Activated CD4-positive, alpha-beta memory T cell treated with anti-CD3 and anti-CD28 coated beads for 36 hours (primary cell): ENCODE measurements around the gene PAQR5. TPM values are rescaled to one million over a fixed set of nuclear protein-coding genes. Genes with fewer than 3 reads are reported as not detected.

Experiments used
- CTCF ChIA-PET: fragments of 350-600 bp; sonication (Branson Sonifier 250); formaldehyde crosslinking; loops from one replicate; lab custom pipeline; 2021; ENCODE audit warnings: antibody characterized with exemption, inconsistent platforms; lab: Charles Lee
- POLR2A ChIA-PET: fragments of 350-600 bp; sonication (Branson Sonifier 250); formaldehyde crosslinking; loops from one replicate; lab custom pipeline; 2021; ENCODE audit warnings: antibody characterized with exemption; lab: Charles Lee
- DNase-seq: peaks from one replicate; pipeline ENCODE4 v3.0.0-alpha.2; 2020
- H3K27ac Mint-ChIP-seq: one replicate; pipeline ENCODE4 v1.8.0; 2021; ENCODE audit warnings: mixed read lengths
- H3K27me3 Mint-ChIP-seq: one replicate; pipeline ENCODE4 v1.8.0; 2021; ENCODE audit warnings: mixed read lengths
- H3K36me3 Mint-ChIP-seq: one replicate; pipeline ENCODE4 v1.8.0; 2021; ENCODE audit warnings: mixed read lengths
- H3K4me1 Mint-ChIP-seq: one replicate; pipeline ENCODE4 v1.8.0; 2021; ENCODE audit warnings: low read depth, mixed read lengths
- H3K4me3 Mint-ChIP-seq: one replicate; pipeline ENCODE4 v1.8.0; 2021; ENCODE audit warnings: mild to moderate bottlenecking, mixed read lengths
- H3K9me3 Mint-ChIP-seq: one replicate; pipeline ENCODE4 v1.8.0; 2021; ENCODE audit warnings: mixed read lengths
- intact Hi-C: fragments of 100-400 bp; cut with micrococcal nuclease; formaldehyde crosslinking; loops from one replicate; pipeline ENCODE4 v1.15.1; 2023
- total RNA-seq, 2 experiments: library from RNA; stranded (reverse); gene quantifications; one replicate each; pipeline ENCODE4 v1.2.3, GENCODE V29; 2021

Gene PAQR5
- total RNA-seq, 2 experiments from 2014 or later, result 0.10 to 0.15 TPM

- Mint-ChIP-seq H3K27ac (no peak overlapping the region), H3K4me1 (no peaks in the 10 kb centered on the region), H3K4me3 (no peak overlapping the region), H3K36me3 (peaks cover 52% of the 10 kb centered on the region), H3K27me3 (no peaks in the 10 kb centered on the region), H3K9me3 (no peaks in the 10 kb centered on the region)
- ChIA-PET POLR2A (interaction anchor here (0.6 kb wide), 2 partner anchors 45 to 675 kb away, joined by 3 read pairs; partner anchors contain the start of gene TLE3), CTCF (interaction anchor here (1.5 kb wide), 1 partner anchor 41 kb away, joined by 4 read pairs; no protein-coding TSS in a partner anchor)
- intact Hi-C loops, result no loop called here
- DNase-seq, result no peak
Measured at GRCh38 chr15:69422336-69422895, 123.7 kb downstream of the PAQR5 start.

- Mint-ChIP-seq H3K4me3 (no peak overlapping the region), H3K27me3 (no peaks in the 10 kb centered on the region), H3K27ac (no peak overlapping the region), H3K4me1 (no peaks in the 10 kb centered on the region), H3K9me3 (no peaks in the 10 kb centered on the region), H3K36me3 (peaks cover 47% of the 10 kb centered on the region)
- CTCF ChIA-PET, result no interaction called here
- intact Hi-C loops, result no loop called here
- no peak for DNase-seq
- POLR2A ChIA-PET, result interaction anchor here (0.6 to 1.2 kb wide), 2 partner anchors 11 to 29 kb away, joined by 3 read pairs; partner anchors contain the start of gene RPLP1
Measured at GRCh38 chr15:69424001-69424400, 125.3 kb downstream of the PAQR5 start.

- ChIA-PET CTCF (no interaction called here), POLR2A (interaction anchor here (0.6 to 1.2 kb wide), 2 partner anchors 10 to 28 kb away, joined by 3 read pairs; partner anchors contain the start of gene RPLP1)
- no peaks in the 10 kb centered on the region for H3K9me3 Mint-ChIP-seq
- H3K36me3 Mint-ChIP-seq, result peaks cover 39% of the 10 kb centered on the region
- no peak overlapping the region for H3K4me3 Mint-ChIP-seq
- DNase-seq, result no peak
- H3K27ac Mint-ChIP-seq, result no peak overlapping the region
- H3K27me3 Mint-ChIP-seq, result no peaks in the 10 kb centered on the region
- intact Hi-C loops, result no loop called here
- no peaks in the 10 kb centered on the region for H3K4me1 Mint-ChIP-seq
Measured at GRCh38 chr15:69424748-69425413, 126.2 kb downstream of the PAQR5 start.

- CTCF ChIA-PET, result no interaction called here
Measured at GRCh38 chr15:69433831-69434230, 135.1 kb downstream of the PAQR5 start.

GRCh38 chr15:69434238-69434637 is 135.5 kb downstream of the PAQR5 start:
- Mint-ChIP-seq H3K4me1 (no peaks in the 10 kb centered on the region), H3K4me3 (no peak overlapping the region), H3K36me3 (peaks cover 53% of the 10 kb centered on the region), H3K27me3 (no peaks in the 10 kb centered on the region), H3K9me3 (no peaks in the 10 kb centered on the region), H3K27ac (no peak overlapping the region)
- ChIA-PET POLR2A (no interaction called here), CTCF (no interaction called here)
- intact Hi-C loops, result no loop called here
- no peak for DNase-seq

More at GRCh38 chr15:69433831-69434230, 135.1 kb downstream of the PAQR5 start:
- Mint-ChIP-seq H3K36me3 (peaks cover 55% of the 10 kb centered on the region), H3K27me3 (no peaks in the 10 kb centered on the region), H3K4me1 (no peaks in the 10 kb centered on the region), H3K27ac (no peak overlapping the region), H3K9me3 (no peaks in the 10 kb centered on the region), H3K4me3 (no peak overlapping the region)
- POLR2A ChIA-PET, result no interaction called here
- no peak for DNase-seq
- intact Hi-C loops, result no loop called here

- Mint-ChIP-seq H3K9me3 (no peaks in the 10 kb centered on the region), H3K36me3 (peaks cover 58% of the 10 kb centered on the region), H3K4me1 (no peaks in the 10 kb centered on the region), H3K27ac (no peak overlapping the region), H3K27me3 (no peaks in the 10 kb centered on the region), H3K4me3 (no peak overlapping the region)
- intact Hi-C loops, result no loop called here
- no peak for DNase-seq
- CTCF ChIA-PET, result no interaction called here
- POLR2A ChIA-PET, result interaction anchor here (0.7 kb wide), 1 partner anchor 10 kb away, joined by 3 read pairs; no protein-coding TSS in a partner anchor
Measured at GRCh38 chr15:69434679-69435078, 136.0 kb downstream of the PAQR5 start.

- intact Hi-C loops, result no loop called here
- Mint-ChIP-seq H3K36me3 (peaks cover 60% of the 10 kb centered on the region), H3K27me3 (no peaks in the 10 kb centered on the region), H3K4me3 (no peak overlapping the region), H3K9me3 (no peaks in the 10 kb centered on the region), H3K27ac (no peak overlapping the region), H3K4me1 (no peaks in the 10 kb centered on the region)
- DNase-seq, result no peak
- ChIA-PET CTCF (interaction anchor here (0.9 to 1.0 kb wide), 2 partner anchors 27 to 42 kb away, joined by 3 to 4 read pairs; no protein-coding TSS in a partner anchor), POLR2A (interaction anchor here (1.1 kb wide), 1 partner anchor 12 kb away, joined by 5 read pairs; no protein-coding TSS in a partner anchor)
Measured at GRCh38 chr15:69435985-69436384, 137.3 kb downstream of the PAQR5 start.

- H3K4me1 Mint-ChIP-seq, result no peaks in the 10 kb centered on the region
- intact Hi-C loops, result no loop called here
- DNase-seq, result no peak
- H3K4me3 Mint-ChIP-seq, result no peak overlapping the region
- ChIA-PET CTCF (interaction anchor here (1.0 kb wide), 1 partner anchor 26 kb away, joined by 3 read pairs; no protein-coding TSS in a partner anchor), POLR2A (interaction anchor here (1.1 kb wide), 1 partner anchor 12 kb away, joined by 5 read pairs; no protein-coding TSS in a partner anchor)
- H3K36me3 Mint-ChIP-seq, result peaks cover 58% of the 10 kb centered on the region
- no peaks in the 10 kb centered on the region for H3K9me3 Mint-ChIP-seq
- H3K27ac Mint-ChIP-seq, result no peak overlapping the region
- no peaks in the 10 kb centered on the region for H3K27me3 Mint-ChIP-seq
Measured at GRCh38 chr15:69436951-69437350, 138.2 kb downstream of the PAQR5 start.

GRCh38 chr15:69439623-69440022 is 140.9 kb downstream of the PAQR5 start:
- Mint-ChIP-seq H3K4me3 (no peak overlapping the region), H3K4me1 (peaks cover 17% of the 10 kb centered on the region), H3K27ac (no peak overlapping the region), H3K36me3 (peaks cover 51% of the 10 kb centered on the region), H3K27me3 (no peaks in the 10 kb centered on the region), H3K9me3 (no peaks in the 10 kb centered on the region)
- POLR2A ChIA-PET, result interaction anchor here (0.6 kb wide), 2 partner anchors 12 to 297 kb away, joined by 3 read pairs; no protein-coding TSS in a partner anchor
- CTCF ChIA-PET, result interaction anchor here (0.6 to 2.0 kb wide), 3 partner anchors 27 to 1025 kb away, joined by 3 to 5 read pairs (median 3); no protein-coding TSS in a partner anchor
- DNase-seq, result no peak
- intact Hi-C loops, result no loop called here

- Mint-ChIP-seq H3K9me3 (no peaks in the 10 kb centered on the region), H3K4me3 (no peak overlapping the region)
- DNase-seq, result no peak
Measured at GRCh38 chr15:69443032-69443611, 144.4 kb downstream of the PAQR5 start.

GRCh38 chr15:69444686-69445085 is 146.0 kb downstream of the PAQR5 start:
- Mint-ChIP-seq H3K27ac (no peak overlapping the region), H3K4me3 (no peak overlapping the region), H3K4me1 (peaks cover 17% of the 10 kb centered on the region), H3K9me3 (no peaks in the 10 kb centered on the region), H3K36me3 (peaks cover 46% of the 10 kb centered on the region), H3K27me3 (no peaks in the 10 kb centered on the region)
- intact Hi-C loops, result no loop called here
- no peak for DNase-seq
- CTCF ChIA-PET, result no interaction called here
- POLR2A ChIA-PET, result no interaction called here

More at GRCh38 chr15:69443032-69443611, 144.4 kb downstream of the PAQR5 start:
- ChIA-PET POLR2A (interaction anchor here (0.6 to 1.7 kb wide), 4 partner anchors 9 to 388 kb away, joined by 3 to 19 read pairs (median 4); partner anchors contain the start of gene RPLP1), CTCF (interaction anchor here (0.6 to 1.1 kb wide), 3 partner anchors 20 to 993 kb away, joined by 3 to 5 read pairs (median 3); no protein-coding TSS in a partner anchor)
- Mint-ChIP-seq H3K27me3 (no peaks in the 10 kb centered on the region), H3K27ac (peak overlapping the region; percentile 73), H3K36me3 (peaks cover 54% of the 10 kb centered on the region), H3K4me1 (peaks cover 17% of the 10 kb centered on the region)
- intact Hi-C loops, result loop anchor here (1.0 kb wide), 1 partner anchor 29 kb away; the partner anchor contains the start of gene KIF23
